ENCODE results near the gene PCBP3. TPM values are rescaled to one million over a fixed set of nuclear protein-coding genes. Genes with fewer than 3 reads are reported as not detected.
A peak's percentile ranks its signal among the peaks of the same experiment; 100 is the strongest.

The PCBP3 gene
- total RNA-seq, 1 donor from 2014 or later, result 11.8 TPM

DNA sequence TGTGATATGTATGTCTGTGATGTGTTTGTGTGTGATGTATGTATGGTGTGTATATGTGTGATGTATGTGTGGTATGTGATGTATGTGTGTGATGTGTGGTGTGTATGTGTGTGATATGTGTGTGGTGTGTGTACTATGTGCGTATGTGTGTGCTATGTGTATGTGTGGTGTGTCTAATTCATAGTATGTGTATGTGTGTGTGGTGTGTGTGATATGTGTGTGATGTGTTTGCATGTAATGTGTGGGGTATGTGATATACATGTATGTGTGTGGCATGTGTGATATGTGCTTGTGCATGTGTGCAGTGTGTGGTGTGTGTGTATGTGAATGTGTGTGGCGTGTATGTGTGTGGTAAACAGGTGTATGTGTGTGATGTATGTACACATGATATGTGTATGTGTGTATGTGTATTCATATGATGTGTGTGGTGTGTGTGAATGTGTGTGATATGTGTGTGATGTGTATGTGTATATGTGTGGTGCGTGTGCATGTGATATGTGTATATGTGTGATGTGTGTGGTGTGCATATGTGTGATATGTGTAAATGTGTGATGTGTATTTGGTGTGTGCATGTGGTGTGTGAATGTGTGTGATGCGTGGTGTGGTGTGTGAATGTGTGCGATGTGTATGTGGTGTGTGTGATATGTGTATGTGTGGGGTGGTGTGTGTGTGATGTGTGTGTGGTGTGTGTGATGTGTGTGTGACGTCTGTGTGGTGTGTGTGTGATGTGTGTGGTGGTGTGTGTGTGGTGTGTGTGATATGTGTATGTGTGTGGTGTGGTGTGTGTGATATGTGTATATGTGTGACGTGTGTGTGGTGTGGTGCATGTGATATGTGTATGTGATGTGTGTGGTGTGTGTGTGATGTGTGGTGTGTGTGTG is 8.0 kb upstream of the PCBP3 start:
- DNase-seq (ENCODE audit: low spot score), result no peak
- TF ChIP-seq, protein P1, sequence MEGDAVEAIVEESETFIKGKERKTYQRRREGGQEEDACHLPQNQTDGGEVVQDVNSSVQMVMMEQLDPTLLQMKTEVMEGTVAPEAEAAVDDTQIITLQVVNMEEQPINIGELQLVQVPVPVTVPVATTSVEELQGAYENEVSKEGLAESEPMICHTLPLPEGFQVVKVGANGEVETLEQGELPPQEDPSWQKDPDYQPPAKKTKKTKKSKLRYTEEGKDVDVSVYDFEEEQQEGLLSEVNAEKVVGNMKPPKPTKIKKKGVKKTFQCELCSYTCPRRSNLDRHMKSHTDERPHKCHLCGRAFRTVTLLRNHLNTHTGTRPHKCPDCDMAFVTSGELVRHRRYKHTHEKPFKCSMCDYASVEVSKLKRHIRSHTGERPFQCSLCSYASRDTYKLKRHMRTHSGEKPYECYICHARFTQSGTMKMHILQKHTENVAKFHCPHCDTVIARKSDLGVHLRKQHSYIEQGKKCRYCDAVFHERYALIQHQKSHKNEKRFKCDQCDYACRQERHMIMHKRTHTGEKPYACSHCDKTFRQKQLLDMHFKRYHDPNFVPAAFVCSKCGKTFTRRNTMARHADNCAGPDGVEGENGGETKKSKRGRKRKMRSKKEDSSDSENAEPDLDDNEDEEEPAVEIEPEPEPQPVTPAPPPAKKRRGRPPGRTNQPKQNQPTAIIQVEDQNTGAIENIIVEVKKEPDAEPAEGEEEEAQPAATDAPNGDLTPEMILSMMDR (IDR thresholded peaks at IDR 0.05), result no peak
- H3K9me3 Mint-ChIP-seq (ENCODE audit: low read depth), result no peaks in the 10 kb centered on the region
- no peaks in the 10 kb centered on the region for H3K27me3 Mint-ChIP-seq (ENCODE audit: low read depth)
- peaks cover 13% of the 10 kb centered on the region for H3K4me1 Mint-ChIP-seq (ENCODE audit: low read depth)
- no peak overlapping the region for H3K27ac Mint-ChIP-seq (ENCODE audit: unreplicated experiment)
- H3K36me3 Mint-ChIP-seq (ENCODE audit: low read depth), result no peaks in the 10 kb centered on the region
- no peak overlapping the region for H3K4me3 Mint-ChIP-seq (ENCODE audit: unreplicated experiment)

DNA sequence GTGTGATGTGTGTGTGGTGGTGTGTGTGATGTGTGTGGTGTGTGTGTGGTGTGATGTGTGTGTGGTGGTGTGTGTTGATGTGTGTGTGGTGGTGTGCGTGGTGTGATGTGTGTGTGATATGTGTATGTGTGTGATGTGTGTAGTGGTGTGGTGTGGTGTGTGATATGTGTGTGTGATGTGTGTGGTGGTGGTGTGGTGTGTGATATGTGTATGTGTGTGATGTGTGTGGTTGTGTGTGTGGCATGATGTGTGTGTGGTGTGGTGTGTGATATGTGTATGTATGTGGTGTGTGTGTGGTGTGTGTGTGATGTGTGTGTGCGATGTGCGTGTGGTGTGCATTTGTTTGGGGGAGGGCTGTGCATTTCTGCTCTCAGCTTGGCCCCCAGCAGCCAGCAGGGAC is 7.1 kb upstream of the PCBP3 start:
- H3K36me3 Mint-ChIP-seq (ENCODE audit: low read depth), result no peaks in the 10 kb centered on the region
- TF ChIP-seq, protein P1 (IDR thresholded peaks at IDR 0.05), result no peak
- H3K4me1 Mint-ChIP-seq (ENCODE audit: low read depth), result peaks cover 18% of the 10 kb centered on the region
- DNase-seq (ENCODE audit: low spot score), result no peak
- H3K27me3 Mint-ChIP-seq (ENCODE audit: low read depth), result no peaks in the 10 kb centered on the region
- H3K9me3 Mint-ChIP-seq (ENCODE audit: low read depth), result no peaks in the 10 kb centered on the region
- no peak overlapping the region for H3K27ac Mint-ChIP-seq (ENCODE audit: unreplicated experiment)
- no peak overlapping the region for H3K4me3 Mint-ChIP-seq (ENCODE audit: unreplicated experiment)

DNA sequence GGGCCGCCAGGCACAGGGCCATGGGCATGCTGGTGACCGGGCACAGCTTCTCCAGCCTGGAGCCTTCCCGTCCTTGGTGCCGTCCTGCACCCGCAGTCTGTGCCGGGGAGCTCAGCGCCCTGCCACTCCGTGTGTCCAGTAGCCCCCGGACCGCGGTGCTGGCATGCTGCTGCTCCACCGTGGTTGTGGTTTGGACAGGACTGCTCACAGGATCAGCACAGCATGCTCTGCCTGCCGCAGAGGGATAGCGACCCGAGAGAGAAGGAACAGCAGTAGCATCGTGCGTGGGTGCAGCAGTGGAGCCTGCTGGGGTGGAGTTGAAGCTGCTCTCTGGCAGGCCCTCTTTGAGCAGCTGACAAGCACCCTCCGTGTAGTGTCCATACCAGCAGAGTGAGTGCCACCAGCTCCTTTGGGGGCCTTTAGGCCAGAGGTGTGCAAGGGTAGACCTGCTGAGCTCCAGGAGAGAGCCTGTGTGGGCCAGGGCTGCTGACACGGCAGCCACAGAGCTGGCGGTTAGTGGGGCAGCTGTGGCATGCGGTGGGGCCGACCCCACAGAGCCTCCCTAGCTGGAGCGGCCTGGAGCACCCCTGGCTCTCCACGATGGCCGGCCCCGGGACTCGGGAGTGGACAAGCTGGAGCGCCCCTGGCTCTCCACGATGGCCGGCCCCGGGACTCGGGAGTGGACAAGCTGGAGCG is 6.4 kb upstream of the PCBP3 start:
- Mint-ChIP-seq H3K27me3 (ENCODE audit: low read depth) (no peaks in the 10 kb centered on the region), H3K4me3 (ENCODE audit: unreplicated experiment) (no peak overlapping the region), H3K27ac (ENCODE audit: unreplicated experiment) (peak overlapping the region; percentile 8), H3K36me3 (ENCODE audit: low read depth) (no peaks in the 10 kb centered on the region), H3K9me3 (ENCODE audit: low read depth) (no peaks in the 10 kb centered on the region), H3K4me1 (ENCODE audit: low read depth) (peaks cover 21% of the 10 kb centered on the region)
- TF ChIP-seq, protein P1 (IDR thresholded peaks at IDR 0.05), result no peak
- DNase-seq (ENCODE audit: low spot score), result no peak

DNA sequence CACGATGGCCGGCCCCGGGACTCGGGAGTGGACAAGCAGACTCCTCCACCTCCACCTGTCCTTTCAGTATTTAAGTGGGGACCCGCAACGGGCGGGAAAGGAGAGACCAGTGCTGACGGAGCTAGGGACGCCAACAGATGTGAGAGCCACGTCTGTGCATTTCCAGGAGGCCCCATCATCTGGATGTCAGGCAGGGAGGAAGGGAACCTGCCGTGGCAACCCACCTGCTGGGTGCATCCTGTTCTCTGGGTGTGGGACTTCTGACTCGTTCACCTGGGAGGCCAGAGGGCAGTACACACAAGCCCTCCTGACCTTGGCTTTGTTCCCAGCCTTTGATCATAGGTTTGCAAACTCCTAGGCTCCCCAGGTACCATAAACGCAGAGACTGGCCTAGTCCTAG is 5.6 kb upstream of the PCBP3 start:
- peaks cover 21% of the 10 kb centered on the region for H3K4me1 Mint-ChIP-seq (ENCODE audit: low read depth)
- H3K27me3 Mint-ChIP-seq (ENCODE audit: low read depth), result no peaks in the 10 kb centered on the region
- TF ChIP-seq, protein P1 (IDR thresholded peaks at IDR 0.05), result no peak
- no peak overlapping the region for H3K27ac Mint-ChIP-seq (ENCODE audit: unreplicated experiment)
- no peak for DNase-seq (ENCODE audit: low spot score)
- no peak overlapping the region for H3K4me3 Mint-ChIP-seq (ENCODE audit: unreplicated experiment)
- H3K36me3 Mint-ChIP-seq (ENCODE audit: low read depth), result no peaks in the 10 kb centered on the region
- no peaks in the 10 kb centered on the region for H3K9me3 Mint-ChIP-seq (ENCODE audit: low read depth)

DNA sequence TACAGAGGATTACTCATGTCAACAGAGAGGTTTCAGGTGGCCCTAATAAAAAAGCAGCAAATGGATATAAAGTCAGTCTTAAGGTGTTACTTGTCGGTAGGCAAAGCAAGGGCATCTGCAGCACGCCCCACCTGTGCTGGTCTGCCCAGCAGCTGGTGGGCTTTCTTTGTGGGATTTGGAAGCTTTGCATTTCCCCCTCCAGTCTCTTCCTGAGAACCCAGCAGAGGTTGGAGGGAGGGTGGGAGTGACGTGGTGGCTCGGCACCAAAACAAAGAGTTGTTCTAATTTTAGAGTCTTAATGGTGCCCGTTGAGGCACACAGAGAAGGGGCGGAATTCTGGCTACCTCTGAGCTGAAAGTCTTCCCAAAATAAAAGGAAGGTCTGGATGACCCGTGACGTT is 4.8 kb upstream of the PCBP3 start:
- H3K27me3 Mint-ChIP-seq (ENCODE audit: low read depth), result no peaks in the 10 kb centered on the region
- H3K4me3 Mint-ChIP-seq (ENCODE audit: unreplicated experiment), result no peak overlapping the region
- H3K36me3 Mint-ChIP-seq (ENCODE audit: low read depth), result no peaks in the 10 kb centered on the region
- H3K4me1 Mint-ChIP-seq (ENCODE audit: low read depth), result peaks cover 21% of the 10 kb centered on the region
- H3K9me3 Mint-ChIP-seq (ENCODE audit: low read depth), result no peaks in the 10 kb centered on the region
- H3K27ac Mint-ChIP-seq (ENCODE audit: unreplicated experiment), result peak overlapping the region; percentile 42
- no peak for DNase-seq (ENCODE audit: low spot score)
- TF ChIP-seq, protein P1 (IDR thresholded peaks at IDR 0.05), result no peak

All from chondrocyte (in vitro differentiated cells).